Sigmoid colon (tissue), 7 donors: ENCODE measurements around the gene PRPF39. TPM values are rescaled to one million over a fixed set of nuclear protein-coding genes. Genes with fewer than 3 reads are reported as not detected.
"Not testable (repeated sequence)": the region's sequence is repeated elsewhere in the genome, so short reads cannot be mapped to it uniquely, and the experiment has no call there.

Experiments used
- DNase-seq: peaks from one replicate; pipeline ENCODE4 v3.0.0-alpha.2; 2019
- H3K27ac ChIP-seq, 4 donors: fragments of 200-600 bp; sonication (generic); one replicate each; pipeline ENCODE4 v1.5.1; 2016 to 2019; ENCODE audit warnings: mild to moderate bottlenecking in 1 of 4
- H3K27me3 ChIP-seq, 3 donors: fragments of 200-600 bp; sonication (generic); one replicate each; pipeline ENCODE4 v1.5.1; 2019; ENCODE audit warnings: mild to moderate bottlenecking in 1 of 3
- H3K36me3 ChIP-seq, 4 donors: fragments of 200-600 bp; sonication (generic); one replicate each; pipeline ENCODE4 v1.5.1; 2016 to 2019
- H3K4me1 ChIP-seq, 4 donors: fragments of 200-600 bp; sonication (generic); one replicate each; pipeline ENCODE4 v1.5.1; 2017 to 2019
- H3K4me3 ChIP-seq, 4 donors: fragments of 200-600 bp; sonication (generic); one replicate each; pipeline ENCODE4 v1.5.1; 2017 to 2019; ENCODE audit warnings: mild to moderate bottlenecking in 2 of 4, moderate library complexity in 1 of 4
- H3K9me3 ChIP-seq, 4 donors: fragments of 200-600 bp in 3 of 4; sonication (generic) in 3 of 4; one replicate each; pipeline versions ENCODE4 v1.5.1 to v1.6.1; 2013 to 2019
- CTCF ChIP-seq, 4 experiments: fragments of 450-650 bp in 3 of 4; fragments of 200-600 bp in 1 of 4; IDR thresholded peaks; one replicate each; pipeline ENCODE4 v1.5.1; 2016 to 2019; ENCODE audit warnings: antibody characterized with exemption in 4 of 4, mild to moderate bottlenecking in 3 of 4, moderate library complexity in 2 of 4
- EP300 ChIP-seq, 4 donors: sonication (generic); formaldehyde crosslinking; IDR thresholded peaks; one replicate each; pipeline ENCODE4 v1.6.1; 2017; ENCODE audit warnings: antibody characterized with exemption in 4 of 4
- POLR2A ChIP-seq, 2 donors: fragments of 450-650 bp; IDR thresholded peaks; one replicate each; pipeline ENCODE4 v1.6.1; 2016; ENCODE audit warnings: antibody characterized with exemption in 2 of 2, mild to moderate bottlenecking in 2 of 2, moderate library complexity in 2 of 2
- POLR2AphosphoS5 ChIP-seq, 4 donors: sonication (generic); formaldehyde crosslinking; IDR thresholded peaks; one replicate each; pipeline ENCODE4 v1.6.1; 2017; ENCODE audit warnings: antibody characterized with exemption in 4 of 4
- WGBS, 2 donors: extraction: QIAGEN DNeasy Blood & Tissue Kit; methylation state at CpG; one replicate each; pipeline ENCODE4 v1.1.7; 2013; 5-methylcytosine and 5-hydroxymethylcytosine counted together
- intact Hi-C: fragments of 100-400 bp; cut with DNase I; formaldehyde crosslinking; loops from one replicate; pipeline ENCODE4 v1.15.1; 2023
- polyA plus RNA-seq, 3 donors: library from polyadenylated mRNA; stranded (reverse); fragments of 200-250 nt; gene quantifications; one replicate each; pipeline ENCODE4 v1.2.3, GENCODE V29; 2013
- total RNA-seq, 4 donors: library from RNA; depleted of rRNA; stranded (reverse); fragments of >200 nt; gene quantifications; one replicate each; pipeline ENCODE4 v1.1.0, GENCODE V29; 2016
- donor health status: healthy with polysubstance abuse.
- donor health status: Bipolar disorder and iron deficiency.
- donor health status: healthy.

PRPF39 gene
- total and polyA plus RNA-seq, 7 donors: 5.5 to 41.0 (median 23.2) TPM

DNA sequence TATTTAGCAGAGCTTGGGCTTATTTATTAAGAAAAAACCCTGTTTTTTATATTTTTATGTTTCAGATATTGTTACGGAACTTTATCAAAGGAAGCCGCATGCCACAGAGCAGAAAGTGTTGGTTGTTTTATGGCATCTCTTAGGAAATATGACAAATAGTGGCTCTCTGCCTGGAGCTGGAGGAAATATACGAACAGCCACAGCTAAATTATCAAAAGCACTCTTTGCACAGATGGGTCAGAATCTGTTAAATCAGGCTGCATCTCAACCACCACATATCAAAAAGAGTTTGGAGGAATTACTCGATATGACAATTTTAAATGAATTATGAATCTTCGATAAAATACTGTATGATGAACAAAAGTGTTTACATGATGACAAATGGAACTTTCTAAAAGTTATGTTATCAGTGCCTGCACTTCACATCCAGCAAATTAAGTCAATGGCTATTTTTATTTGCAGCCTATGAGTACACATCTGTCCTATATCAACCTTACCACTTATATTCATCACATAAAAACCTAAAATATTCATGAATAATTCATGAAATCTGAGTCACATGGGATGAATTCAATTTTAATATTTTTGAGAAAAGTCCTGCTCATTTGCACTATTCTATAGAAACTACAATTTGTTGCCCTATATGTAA lies 10.6 kb upstream of the PRPF39 start:
- H3K4me1 ChIP-seq: no peaks in the 10 kb centered on the region
- WGBS, 2 donors: 85 to 86% methylated on average over 5 of the region's 5 CpGs
- no peaks in the 10 kb centered on the region for H3K9me3 ChIP-seq
- no peak overlapping the region for H3K27ac ChIP-seq
- intact Hi-C loops: no loop called here
- no peaks in the 10 kb centered on the region for H3K27me3 ChIP-seq
- DNase-seq: no peak
- no peak overlapping the region for H3K4me3 ChIP-seq
- H3K36me3 ChIP-seq: peaks cover 0 to 23% (median 0%) of the 10 kb centered on the region in 4 donors
- TF ChIP-seq CTCF (IDR thresholded peaks at IDR 0.05) (no peak), EP300 (IDR thresholded peaks at IDR 0.05) (no peak), POLR2A (IDR thresholded peaks at IDR 0.05) (no peak), POLR2AphosphoS5 (IDR thresholded peaks at IDR 0.05) (no peak)

DNA sequence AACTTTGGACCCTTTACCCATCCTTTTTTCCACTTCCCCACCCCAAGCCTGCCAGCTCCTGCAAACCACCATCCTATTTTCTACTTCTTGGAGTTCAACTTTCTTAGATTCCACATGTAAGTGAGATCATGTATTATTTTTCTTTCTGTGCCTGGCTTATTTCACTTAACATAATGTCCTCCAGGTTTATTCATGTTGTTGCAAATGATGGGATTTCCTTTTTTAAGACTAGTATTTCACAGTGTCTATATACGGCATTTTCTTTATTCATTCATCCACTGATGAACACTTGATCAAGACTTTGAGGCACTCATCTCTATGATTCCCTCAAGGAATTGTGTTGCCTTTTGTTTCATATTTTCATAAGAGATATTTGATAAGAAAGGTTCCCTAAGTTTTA lies 5.6 kb upstream of the PRPF39 start:
- 95 to 97% methylated on average over 1 of the region's 1 CpG for WGBS, 2 donors

GRCh38 chr14:45080416-45080968 lies 3.4 kb upstream of the PRPF39 start:
- WGBS, 2 donors: 95 to 98% methylated on average over 40 of the region's 40 CpGs
- DNase-seq, intact Hi-C loops, H3K9me3 ChIP-seq, H3K27me3 ChIP-seq, H3K27ac ChIP-seq, H3K36me3 ChIP-seq, H3K4me3 ChIP-seq: not testable (repeated sequence)
- peaks cover 0 to 17% (median 8%) of the 10 kb centered on the region in 4 donors for H3K4me1 ChIP-seq

More for the DNA sequence above, 5.6 kb upstream of the PRPF39 start:
- Histone ChIP-seq H3K4me3 (no peak overlapping the region), H3K9me3 (no peaks in the 10 kb centered on the region), H3K36me3 (peaks cover 0 to 8% (median 0%) of the 10 kb centered on the region in 4 donors), H3K27me3 (no peaks in the 10 kb centered on the region), H3K27ac (no peak overlapping the region), H3K4me1 (peaks cover 0 to 1% (median under 1%) of the 10 kb centered on the region in 4 donors)
- no peak for DNase-seq
- TF ChIP-seq POLR2A (IDR thresholded peaks at IDR 0.05) (no peak), EP300 (IDR thresholded peaks at IDR 0.05) (no peak), POLR2AphosphoS5 (IDR thresholded peaks at IDR 0.05) (no peak), CTCF (IDR thresholded peaks at IDR 0.05) (no peak)
- intact Hi-C loops: no loop called here

- H3K4me1 ChIP-seq: peaks cover 0 to 23% (median 14%) of the 10 kb centered on the region in 4 donors
- H3K4me3 ChIP-seq, H3K9me3 ChIP-seq, intact Hi-C loops, H3K36me3 ChIP-seq, DNase-seq, H3K27me3 ChIP-seq, H3K27ac ChIP-seq: not testable (repeated sequence)
- 93 to 95% methylated on average over 3 of the region's 3 CpGs for WGBS, 2 donors
Observed at GRCh38 chr14:45081096-45081495, 2.8 kb upstream of the PRPF39 start.

GRCh38 chr14:45082420-45082819 lies 1.5 kb upstream of the PRPF39 start:
- Histone ChIP-seq H3K27ac (no peak overlapping the region), H3K4me3 (no peak overlapping the region), H3K9me3 (no peaks in the 10 kb centered on the region), H3K36me3 (no peaks in the 10 kb centered on the region), H3K4me1 (peaks cover 0 to 37% (median 27%) of the 10 kb centered on the region in 4 donors), H3K27me3 (no peaks in the 10 kb centered on the region)
- 21 to 62% methylated on average over 2 of the region's 2 CpGs for WGBS, 2 donors
- DNase-seq: no peak
- TF ChIP-seq CTCF (IDR thresholded peaks at IDR 0.05) (no peak), EP300 (IDR thresholded peaks at IDR 0.05) (no peak), POLR2AphosphoS5 (IDR thresholded peaks at IDR 0.05) (no peak), POLR2A (IDR thresholded peaks at IDR 0.05) (no peak)
- intact Hi-C loops: loop anchor here (2.0 kb wide), 1 partner anchor 120 kb away; the partner anchor contains the start of gene TOGARAM1
